GM21576 (cell line): ENCODE measurements around the gene DCLK2.

ENCODE experiments used
- ATAC-seq: cut with Tn5 transposase; IDR thresholded peaks from one replicate; pipeline ENCODE4 v1.9.1; 2021; ENCODE audit warnings: mild to moderate bottlenecking, moderate library complexity; ENCODE audit not compliant: unreplicated experiment

Gene DCLK2

DNA sequence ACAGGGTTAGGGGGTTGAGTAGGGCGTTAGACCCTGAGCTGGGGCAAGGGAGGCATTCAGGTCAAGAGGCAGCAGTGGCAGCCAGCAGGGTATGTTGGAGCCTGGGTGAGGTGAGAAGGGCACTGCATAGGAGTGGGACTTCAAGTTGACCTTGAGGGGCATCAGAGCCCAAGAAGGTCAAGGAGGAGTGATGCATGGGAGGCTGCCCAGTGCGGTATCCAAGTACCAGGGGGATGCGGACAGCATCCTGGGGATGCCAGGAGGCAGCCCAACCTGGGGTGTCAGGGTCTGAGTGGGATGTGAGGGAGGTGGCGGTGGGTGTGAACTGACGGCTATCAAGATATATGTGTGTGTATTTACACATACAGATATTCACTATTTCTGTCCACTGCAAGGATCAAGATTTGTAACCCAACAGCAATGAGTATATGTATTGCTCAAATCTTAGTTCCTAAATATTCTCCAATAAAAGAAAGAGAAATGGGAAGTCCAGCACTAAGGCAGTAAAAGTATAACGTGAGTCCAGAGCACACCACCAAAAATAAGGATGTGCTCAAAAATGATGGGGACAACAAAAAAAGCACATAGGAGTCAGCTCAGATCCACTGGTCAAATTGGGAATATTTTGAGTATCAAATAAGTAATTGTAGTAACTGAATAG, 9.8 kb upstream of the DCLK2 start:
- no peak for ATAC-seq

DNA sequence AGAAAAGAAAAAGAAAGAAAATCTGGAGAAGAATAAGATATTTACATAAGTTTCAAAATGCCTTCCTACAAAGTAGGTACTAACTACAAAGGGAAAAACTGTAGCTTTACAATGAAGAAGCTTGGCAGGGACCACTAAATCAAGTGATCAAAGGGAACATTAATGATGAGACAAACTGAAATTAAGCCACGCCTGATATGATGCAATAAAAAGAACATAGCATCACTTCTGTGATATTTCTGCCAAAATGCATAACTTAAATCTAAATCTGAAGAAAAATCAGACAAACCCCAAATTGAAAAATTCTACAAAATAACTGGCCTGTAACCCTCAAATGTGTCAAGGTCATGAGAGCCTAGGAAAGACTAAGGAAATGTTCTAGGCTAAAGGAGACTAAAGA, 8.9 kb upstream of the DCLK2 start:
- ATAC-seq = no peak

DNA sequence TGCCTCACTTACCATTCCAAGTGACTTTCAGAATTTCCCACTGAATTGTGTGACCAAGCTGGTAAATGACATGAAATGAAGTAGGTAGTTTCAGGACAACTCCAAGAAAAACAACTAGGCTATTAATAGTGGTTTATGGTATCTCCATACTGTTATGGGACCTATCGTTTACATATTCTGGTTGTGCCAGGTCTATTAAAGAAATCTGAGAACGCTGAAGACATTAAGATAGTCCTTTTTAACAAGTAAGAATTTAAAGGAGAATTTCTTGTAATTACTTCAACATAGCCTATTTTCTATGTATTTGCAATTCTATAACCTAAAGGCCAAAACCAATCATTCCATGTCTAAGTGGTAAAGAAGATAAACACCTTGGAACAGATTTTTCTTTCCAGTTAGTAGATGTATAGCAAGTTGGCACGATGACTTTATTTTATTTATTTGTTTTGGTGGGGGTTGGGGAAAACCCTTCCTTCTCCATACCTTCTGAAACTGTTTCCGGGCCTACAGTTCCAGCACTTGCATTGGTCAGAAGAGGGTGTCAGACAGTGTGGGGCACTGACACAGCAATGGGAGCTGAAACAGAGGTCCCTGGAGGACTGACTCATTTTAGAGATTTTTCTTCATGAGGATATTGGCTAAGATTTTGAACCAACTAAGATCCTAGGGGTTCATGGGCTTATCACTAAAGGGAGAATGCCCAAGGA, 7.6 kb upstream of the DCLK2 start:
- no peak for ATAC-seq

DNA sequence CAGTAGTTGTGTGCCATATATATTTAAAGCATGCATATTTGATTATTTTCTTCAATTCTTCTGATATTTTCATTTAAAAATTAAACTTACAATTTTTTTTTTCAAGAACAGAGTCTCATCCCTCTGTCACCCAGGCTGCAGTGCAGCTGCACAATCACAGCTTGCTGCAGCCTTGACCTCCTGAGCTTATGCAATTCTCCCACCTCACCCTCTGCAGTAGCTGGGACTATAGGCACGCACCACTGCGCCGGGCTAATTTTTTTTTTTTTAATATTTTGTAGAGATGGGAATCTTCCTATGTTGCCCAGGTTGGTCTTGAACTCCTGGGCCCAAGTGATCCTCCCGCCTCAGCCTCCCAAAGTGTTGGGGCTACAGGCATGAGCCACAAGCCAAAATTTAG, 5.8 kb upstream of the DCLK2 start:
- ATAC-seq = no peak

DNA sequence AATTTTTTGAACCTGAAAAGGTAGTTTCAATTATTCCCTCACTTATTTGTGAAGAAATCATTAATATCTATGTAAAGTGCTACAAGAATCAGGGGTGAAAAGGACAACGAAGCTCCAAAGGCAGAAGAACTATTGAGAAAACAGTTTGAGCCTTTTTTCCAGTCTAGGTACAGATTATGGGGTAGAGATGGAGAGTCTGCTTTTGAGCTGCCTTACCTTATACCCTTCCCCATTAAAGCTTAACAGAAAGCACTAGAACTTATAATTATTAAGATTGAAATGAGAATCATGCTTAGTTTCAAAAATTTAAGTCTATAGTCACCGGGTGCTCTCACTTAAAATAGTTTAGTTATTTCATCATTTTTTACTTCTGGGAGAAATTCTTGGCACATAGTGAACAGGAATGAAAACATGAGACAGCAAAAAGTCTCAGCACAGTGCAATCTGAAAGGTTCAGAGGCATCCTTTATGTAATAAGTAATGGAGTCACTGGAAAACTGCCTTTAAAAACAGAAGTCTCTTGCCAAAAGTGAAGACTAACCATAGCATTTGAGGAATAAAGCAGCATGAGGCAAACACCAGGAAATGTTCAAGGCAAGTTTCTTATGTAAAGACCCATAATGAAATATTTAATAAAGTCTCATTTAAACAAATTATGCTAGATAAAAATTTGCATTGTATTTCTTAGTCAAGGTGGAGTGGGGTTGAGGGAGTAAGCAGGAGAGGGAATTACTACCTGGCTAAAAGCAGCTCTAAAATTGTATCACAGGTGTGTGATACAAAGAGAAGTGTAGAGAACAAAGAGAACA, 5.1 kb upstream of the DCLK2 start:
- no peak for ATAC-seq

DNA sequence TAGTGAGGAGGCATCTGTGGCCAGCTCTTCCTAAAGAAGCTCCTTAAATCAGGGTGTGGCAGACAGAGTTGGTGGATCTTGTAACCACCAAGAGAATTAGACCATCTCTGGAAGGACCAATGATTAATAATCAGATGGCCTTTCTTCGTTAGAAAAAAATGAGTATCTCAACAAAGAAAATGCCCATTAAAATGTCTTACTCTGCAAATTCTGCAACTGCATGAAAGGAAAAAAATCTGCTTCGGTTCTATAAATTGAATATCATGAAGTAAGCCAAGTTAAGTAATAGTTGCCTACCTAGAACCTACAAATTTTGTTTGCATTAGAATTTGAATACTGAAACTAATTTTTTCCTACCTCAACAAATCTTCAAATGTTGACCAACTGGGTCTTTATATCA, 4.2 kb upstream of the DCLK2 start:
- ATAC-seq = no peak

DNA sequence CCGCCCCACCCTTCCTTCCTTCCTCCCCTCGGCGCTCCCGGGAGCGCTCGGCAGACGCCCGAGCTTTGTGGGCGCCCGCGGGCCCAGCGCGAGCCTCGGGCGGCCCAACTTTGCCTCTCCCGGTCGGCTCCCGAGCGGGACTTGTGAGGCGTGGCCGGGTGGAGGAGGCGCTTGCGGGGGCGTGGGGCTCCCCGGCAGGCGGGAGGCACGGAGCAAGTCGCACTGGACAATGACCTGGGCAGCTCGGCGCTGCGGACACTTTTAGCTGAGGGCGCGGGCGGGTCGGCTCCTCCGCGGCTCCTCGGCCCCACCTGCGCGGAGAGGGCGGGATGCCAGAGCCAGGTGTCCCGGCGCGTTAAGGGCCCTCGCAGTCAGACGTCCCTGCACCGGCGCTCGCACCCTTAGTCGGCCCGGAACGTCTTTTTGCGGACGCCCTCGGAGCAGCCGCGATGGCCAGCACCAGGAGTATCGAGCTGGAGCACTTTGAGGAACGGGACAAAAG, 385 bp downstream of the DCLK2 start:
- no peak for ATAC-seq

DNA sequence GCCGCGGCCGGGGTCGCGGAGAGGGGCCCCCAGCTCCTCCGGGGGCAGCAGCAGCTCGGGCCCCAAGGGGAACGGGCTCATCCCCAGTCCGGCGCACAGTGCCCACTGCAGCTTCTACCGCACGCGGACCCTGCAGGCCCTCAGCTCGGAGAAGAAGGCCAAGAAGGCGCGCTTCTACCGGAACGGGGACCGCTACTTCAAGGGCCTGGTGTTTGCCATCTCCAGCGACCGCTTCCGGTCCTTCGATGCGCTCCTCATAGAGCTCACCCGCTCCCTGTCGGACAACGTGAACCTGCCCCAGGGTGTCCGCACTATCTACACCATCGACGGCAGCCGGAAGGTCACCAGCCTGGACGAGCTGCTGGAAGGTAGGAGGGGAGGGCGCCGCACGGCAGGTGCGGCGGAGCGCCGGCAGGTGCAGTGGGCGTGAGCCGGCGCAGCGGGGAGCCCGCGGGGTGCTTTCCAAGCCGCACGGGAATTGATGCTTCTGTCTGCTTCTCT, 886 bp downstream of the DCLK2 start:
- ATAC-seq = peak; percentile 33

DNA sequence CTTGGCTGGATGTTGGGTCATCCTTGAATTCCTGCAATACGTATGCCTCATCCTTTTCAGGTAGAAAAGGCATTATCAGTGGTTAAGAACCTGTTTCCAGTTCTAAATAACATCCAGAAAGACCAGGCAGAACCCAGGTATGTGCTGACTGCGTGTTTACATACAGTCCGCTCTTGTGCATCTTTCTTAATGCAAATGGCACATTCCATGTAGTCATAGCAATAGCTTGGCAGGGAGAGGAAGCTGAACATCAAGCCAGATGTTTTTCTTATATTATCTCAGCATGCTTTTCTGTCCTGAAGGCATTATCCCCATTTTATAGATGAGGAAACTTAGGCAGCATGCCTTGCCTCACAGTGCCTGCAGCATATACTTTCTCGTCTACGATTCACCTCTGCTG, 2.1 kb downstream of the DCLK2 start:
- no peak for ATAC-seq

DNA sequence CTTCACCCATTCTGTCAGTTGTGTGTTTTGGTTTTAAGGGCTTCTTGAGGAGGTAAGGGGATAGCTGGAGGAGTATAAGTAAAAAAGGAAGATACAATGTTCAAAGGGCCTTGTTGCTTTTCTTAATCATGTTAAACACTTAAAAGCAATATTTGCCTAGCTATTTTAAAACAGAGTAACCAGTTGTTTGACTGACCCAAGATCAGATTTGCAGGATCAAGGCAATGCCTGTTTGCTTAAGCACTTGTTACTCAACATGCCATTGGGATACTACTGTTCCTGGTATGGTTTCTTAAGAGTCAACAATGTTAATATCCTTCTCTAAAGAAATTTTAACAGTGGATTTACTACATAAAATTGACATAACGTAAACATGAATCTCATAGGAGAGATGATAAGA, 2.6 kb downstream of the DCLK2 start:
- no peak for ATAC-seq

DNA sequence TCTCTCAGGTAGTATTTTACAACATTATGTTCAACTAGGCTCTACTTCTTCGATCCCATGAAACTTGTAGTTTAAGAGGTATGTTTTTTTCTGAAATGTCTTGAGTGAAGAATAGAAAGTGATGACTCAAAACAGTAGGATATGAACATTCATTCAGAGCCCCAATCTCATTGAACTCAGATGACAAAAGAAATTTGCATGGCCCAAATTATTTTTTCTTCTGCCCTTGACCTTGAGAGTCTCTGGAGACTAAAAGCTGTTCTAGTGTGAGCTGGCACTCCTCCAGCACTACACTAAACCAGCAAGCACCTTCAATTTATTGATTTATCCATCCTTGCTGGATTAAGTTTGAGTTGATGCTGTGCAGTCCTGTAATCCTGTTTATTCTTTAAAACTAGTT, 4.0 kb downstream of the DCLK2 start:
- peak; percentile 86 for ATAC-seq

DNA sequence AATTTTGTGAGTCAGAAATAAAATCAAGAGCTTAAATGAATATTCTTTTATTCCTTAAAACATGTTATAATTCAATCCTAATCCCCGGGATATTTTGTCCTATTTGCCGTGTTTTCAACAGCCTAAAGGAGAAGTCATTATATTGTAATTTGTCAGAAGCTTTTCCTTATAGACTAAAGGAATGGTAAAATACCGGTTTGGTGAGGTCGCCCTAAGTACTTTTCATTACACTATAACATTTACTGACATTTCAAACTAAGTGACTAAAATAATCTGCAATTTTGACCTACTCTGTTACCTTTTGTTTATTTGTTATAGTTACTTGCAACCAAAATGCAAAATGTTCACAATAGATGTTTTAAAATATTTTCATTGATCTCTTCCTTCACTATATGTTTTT, 8.8 kb downstream of the DCLK2 start:
- ATAC-seq = no peak

DNA sequence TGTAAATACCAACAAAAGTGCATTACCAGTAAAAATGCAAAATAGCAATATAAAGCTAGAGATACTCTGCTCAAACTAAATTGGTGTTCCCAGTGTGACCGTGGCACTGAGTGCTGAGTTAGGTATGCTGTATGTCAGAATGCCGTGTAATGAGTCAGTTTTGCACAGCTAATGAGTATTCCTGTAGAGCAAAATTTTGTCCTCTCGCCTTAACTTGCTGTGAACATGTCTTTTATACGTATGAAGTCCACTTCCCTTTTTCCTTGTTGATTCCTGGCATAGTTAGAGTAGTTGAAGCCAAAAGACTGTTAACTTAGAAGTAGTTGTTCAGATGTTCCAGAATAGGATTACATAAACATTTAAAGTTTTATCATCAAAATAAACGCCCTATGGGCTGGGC, 11.5 kb downstream of the DCLK2 start:
- ATAC-seq = no peak

DNA sequence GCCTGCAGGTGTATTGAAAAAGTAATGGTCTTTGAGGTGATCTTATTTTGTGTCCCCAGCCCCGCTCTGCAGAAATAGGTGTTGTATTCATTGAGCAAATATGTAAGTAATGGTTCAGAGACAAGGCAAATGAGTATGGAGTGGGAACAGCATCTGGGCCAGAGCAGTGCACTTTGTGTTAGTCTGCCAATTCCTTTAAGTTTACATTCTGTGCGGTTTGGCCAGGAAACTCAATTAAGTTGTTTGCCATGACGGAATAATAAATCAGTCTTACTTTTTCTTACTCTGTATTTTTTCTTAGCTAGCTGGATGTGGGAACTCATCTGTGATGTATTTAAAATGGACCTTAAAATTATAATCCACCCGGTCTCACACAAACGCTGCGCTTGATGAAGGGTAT, 12.6 kb downstream of the DCLK2 start:
- no peak for ATAC-seq

DNA sequence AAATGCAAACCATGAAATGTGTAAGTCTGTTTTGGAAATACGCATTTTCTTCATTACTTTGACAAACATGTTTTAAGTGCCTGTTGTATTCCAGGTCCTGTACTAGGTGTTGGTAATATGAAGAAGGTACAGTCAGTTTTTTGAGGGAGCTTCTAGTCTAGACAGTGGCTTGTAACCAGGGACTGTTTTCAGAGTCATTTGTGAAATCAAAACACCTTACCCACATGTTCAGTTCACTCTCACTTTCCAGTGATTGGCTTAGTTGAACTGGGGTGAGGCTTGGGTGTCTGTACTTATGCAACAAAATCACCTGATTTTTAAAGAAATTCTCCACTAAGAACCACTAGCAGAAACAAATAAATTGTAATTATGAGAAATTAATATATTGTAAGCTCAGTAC, 16.4 kb downstream of the DCLK2 start:
- ATAC-seq = no peak

DNA sequence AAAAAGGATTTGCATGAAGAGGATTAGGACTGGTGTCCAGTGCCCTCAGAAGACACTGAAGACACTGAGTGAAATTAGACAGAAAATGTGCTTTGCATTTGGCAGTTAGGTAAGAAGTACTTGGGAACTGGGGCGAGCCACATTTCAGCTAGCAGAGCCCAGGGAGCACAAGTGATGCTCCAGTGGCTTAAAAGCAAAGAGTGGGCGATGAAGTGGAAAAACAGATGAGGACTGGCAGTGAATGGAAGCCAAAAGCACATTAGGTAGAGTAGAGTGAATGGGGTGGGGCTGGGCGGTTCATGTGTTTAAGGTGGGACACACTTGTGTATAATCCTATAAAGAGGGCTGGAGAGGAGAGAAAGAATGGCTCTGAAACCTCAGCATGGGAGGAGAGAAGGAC, 18.4 kb downstream of the DCLK2 start:
- no peak for ATAC-seq

DNA sequence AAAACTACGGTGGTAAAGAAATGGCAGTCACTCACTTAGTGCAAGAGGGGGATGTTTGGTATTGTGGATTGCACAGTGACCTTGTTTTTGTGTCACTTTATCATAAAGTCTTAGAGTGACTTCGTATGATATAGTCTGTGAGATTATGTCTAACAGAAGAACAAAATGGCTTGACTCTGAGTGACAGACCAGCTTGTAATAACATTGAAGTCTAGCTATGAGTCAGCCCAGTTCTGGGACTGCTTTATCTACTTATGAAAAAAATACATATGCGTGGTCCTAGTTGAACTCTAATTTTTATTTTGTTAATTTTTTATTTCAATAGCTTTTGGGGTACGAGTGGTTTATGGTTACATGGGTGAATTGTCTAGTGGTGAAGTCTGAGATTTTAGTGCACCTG, 20.0 kb downstream of the DCLK2 start:
- ATAC-seq = no peak

DNA sequence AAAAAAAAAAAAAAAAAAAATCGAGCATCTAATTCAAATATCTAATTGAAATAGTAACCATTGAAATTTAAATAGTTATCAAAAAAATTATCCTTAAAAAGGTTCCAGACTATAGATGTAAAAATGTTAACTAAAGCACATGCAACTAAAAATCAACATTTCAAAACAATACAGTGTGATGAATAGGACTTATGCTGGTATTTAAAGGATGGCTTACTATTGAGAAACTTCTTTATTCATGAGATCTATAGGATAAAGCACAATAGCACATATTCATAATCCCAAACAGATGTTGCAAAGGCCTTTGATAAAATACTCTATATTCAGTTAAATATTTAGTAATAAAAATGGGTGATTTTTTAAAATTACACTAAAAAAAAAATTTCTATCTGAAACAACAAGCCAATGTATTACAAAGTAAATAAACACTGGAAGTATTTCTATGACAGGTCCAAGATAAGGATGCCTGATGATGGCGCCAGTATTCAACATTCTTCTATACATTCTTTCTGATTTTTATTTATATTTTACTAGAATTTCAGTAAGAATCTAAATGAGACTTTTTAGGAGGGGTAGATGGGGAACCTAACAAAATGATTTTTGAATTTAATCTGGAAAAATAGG, 26.3 kb downstream of the DCLK2 start:
- ATAC-seq = no peak

DNA sequence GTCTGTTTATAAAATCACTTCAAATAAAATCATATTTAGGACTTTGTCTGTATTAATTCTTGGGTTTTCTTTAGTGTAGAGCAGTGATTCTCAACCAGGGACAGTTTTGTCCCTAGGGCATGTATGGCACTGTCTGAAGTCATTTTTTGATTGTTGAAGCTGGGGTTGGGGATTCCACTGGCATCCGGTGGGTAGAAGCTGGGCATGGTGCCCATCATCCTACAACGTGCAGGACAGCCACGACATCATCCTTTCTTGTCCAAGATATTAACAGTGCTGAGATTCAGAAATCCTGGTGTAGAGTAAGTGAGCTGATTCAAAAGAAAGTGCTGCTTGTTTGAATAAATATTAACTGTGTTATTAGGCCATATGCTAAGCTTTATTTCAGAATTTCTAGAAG, 28.6 kb downstream of the DCLK2 start:
- ATAC-seq = no peak

DNA sequence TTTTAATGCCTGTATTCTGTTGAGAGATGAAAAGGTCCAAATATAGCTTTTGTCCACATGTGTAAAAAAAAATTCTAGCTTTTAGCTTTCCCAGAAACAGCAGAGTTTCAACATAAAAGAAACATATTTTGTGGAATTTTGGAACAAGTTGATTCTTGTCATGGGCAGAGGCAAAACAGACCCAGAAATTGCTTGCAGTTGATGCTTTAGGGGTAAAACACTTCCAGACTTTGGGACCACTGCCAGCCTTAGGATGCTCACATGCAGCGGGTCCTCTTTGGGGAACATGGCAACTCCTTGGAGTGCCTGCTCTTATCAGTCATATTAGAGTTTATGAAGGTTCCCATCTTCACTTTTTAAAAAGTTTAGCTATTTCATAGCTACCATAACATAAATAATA, 30.4 kb downstream of the DCLK2 start:
- ATAC-seq = no peak

DNA sequence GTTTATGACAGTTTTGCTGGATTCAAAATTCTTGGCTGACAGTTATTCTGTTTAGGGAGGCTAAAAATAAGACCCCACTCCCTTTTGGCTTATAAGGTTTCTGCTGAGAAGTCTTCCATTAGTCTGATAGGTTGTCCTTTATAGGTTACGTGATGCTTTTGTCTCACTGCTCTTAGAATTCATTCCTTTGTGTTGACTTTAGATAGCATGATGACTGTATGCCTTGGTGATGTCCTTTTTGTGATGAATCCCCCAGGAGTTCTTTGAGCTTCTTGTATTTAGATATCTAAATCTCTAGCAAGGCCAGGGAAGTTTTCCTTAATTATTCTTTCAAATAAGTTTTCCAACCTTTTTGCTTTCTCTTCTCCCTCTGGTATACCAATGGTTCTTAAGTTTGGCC, 36.4 kb downstream of the DCLK2 start:
- ATAC-seq = no peak
